Skeletal muscle satellite cell (primary cell): Measurements from ENCODE around the gene PIK3R1.

ENCODE experiments used
- H3K27me3 ChIP-seq: 2 replicates; pipeline ENCODE4 v1.7.0; 2013; ENCODE audit warnings: low read length; ENCODE audit not compliant: control insufficient read depth, insufficient read depth
- H3K36me3 ChIP-seq: 2 replicates; pipeline ENCODE4 v1.7.0; 2013; ENCODE audit warnings: mild to moderate bottlenecking, control low read depth, low read length; ENCODE audit not compliant: insufficient read depth
- H3K4me1 ChIP-seq: 2 replicates; pipeline ENCODE4 v1.7.0; 2013; ENCODE audit warnings: low read length; ENCODE audit not compliant: control insufficient read depth, insufficient read depth
- H3K4me2 ChIP-seq: 2 replicates; pipeline ENCODE4 v1.7.0; 2013; ENCODE audit warnings: mild to moderate bottlenecking, low read length
- H3K4me3 ChIP-seq: 2 replicates; pipeline ENCODE4 v1.7.0; 2013; ENCODE audit warnings: low read length
- H3K9ac ChIP-seq: 2 replicates; pipeline ENCODE4 v1.7.0; 2013; ENCODE audit warnings: mild to moderate bottlenecking, low read depth, low read length, moderate library complexity
- H3K9me3 ChIP-seq: replicated peaks from 2 replicates; pipeline ENCODE4 v1.7.0; 2013; ENCODE audit warnings: mild to moderate bottlenecking, control low read depth, low read length

The PIK3R1 gene

DNA sequence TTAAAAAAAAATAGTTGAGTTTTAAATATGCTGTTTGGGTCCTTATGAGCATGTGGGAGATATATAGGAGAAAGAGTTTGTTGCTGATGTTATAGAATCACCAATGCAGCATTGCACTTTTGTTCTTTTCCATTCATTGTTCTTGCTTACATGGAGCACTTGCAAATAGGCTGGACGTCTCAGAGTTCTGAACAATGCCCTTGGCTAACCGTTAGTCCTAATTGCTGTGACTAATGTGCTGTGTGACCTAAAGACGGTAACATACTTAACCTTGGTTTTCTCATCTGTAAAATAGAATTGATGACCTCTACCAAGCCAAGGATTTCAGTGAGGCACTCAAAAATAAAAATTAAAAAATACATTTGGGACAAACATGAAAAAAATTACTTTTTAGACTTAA, 29.8 kb downstream of the PIK3R1 start:
- no peaks in the 10 kb centered on the region for H3K36me3 ChIP-seq

DNA sequence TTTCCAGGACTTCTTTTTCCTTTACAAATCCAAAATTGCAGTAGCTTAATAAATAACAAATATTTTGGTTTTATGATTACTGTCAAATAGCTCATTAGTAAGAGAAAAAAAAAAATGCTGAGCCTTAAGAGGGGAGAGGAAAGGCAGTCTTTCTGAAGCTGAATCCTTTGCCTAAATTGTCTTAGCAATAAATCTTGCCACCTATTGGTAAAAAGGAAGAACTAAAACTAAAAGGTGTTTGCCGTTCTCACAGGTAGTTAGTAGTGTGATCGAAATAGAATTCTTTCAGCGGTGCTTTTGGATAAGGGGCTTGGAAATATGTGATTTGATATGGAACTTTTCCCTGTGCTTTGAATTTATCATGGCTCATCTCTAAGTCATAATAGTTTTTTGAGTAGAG, 31.2 kb downstream of the PIK3R1 start:
- H3K4me1 ChIP-seq, result peaks cover 41% of the 10 kb centered on the region
- H3K36me3 ChIP-seq, result no peaks in the 10 kb centered on the region
- H3K4me3 ChIP-seq, result no peak overlapping the region
- no peak overlapping the region for H3K4me2 ChIP-seq
- H3K27me3 ChIP-seq, result no peaks in the 10 kb centered on the region
- H3K9ac ChIP-seq, result no peak overlapping the region
- no peaks in the 10 kb centered on the region for H3K9me3 ChIP-seq

More for the DNA sequence above, 29.8 kb downstream of the PIK3R1 start:
- no peak overlapping the region for H3K9ac ChIP-seq
- peak overlapping the region; percentile 12 for H3K4me2 ChIP-seq
- H3K4me3 ChIP-seq, result no peak overlapping the region
- no peaks in the 10 kb centered on the region for H3K9me3 ChIP-seq
- H3K4me1 ChIP-seq, result peaks cover 34% of the 10 kb centered on the region
- H3K27me3 ChIP-seq, result no peaks in the 10 kb centered on the region

DNA sequence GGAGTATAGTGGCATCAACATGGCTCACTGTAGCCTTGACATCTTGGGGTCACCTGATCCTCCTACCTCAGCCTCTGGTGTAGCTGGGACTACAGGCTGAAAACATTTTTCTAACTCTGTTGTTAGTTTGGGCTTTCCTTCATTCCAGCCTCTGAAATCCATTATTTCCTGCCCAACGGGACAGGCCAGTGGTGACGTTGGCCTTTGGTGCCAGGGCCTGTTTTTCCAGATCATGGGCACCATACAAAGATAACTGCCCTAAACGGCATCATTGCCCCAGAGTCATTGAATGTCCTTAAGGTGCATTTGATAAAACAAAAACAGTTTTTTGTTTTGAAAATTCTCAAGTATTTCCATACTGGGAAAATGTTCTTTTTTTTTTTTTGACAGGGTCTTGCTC, 32.1 kb downstream of the PIK3R1 start:
- Histone ChIP-seq H3K9me3 (no peaks in the 10 kb centered on the region), H3K9ac (no peak overlapping the region), H3K36me3 (no peaks in the 10 kb centered on the region), H3K4me3 (no peak overlapping the region), H3K4me2 (no peak overlapping the region), H3K27me3 (no peaks in the 10 kb centered on the region), H3K4me1 (peaks cover 45% of the 10 kb centered on the region)

GRCh38 chr5:68248896-68249295, 33.3 kb downstream of the PIK3R1 start:
- Histone ChIP-seq H3K4me1 (peaks cover 42% of the 10 kb centered on the region), H3K9me3 (no peaks in the 10 kb centered on the region), H3K4me2 (no peak overlapping the region), H3K4me3 (no peak overlapping the region), H3K36me3 (no peaks in the 10 kb centered on the region), H3K27me3 (no peaks in the 10 kb centered on the region), H3K9ac (no peak overlapping the region)

DNA sequence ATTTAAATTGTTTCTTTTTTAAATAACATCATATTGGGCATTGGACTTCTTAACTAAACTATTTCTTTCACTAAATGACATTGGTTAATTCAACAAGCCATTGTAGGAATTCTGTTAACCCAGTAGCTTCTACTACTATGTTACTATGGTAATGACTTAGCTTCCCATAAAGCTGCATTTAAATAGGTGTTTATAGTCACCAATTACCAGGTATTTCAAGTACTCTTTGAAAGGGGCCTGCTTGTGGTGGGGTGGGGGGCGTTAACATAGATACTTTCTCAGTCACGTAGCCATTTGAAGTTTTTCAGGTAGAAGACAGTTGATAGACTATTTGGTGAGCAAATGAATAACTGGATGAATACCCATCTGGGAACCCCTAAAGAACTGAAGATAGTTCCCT, 34.0 kb downstream of the PIK3R1 start:
- Histone ChIP-seq H3K27me3 (no peaks in the 10 kb centered on the region), H3K4me2 (no peak overlapping the region), H3K4me3 (no peak overlapping the region), H3K4me1 (peaks cover 42% of the 10 kb centered on the region), H3K36me3 (no peaks in the 10 kb centered on the region), H3K9me3 (no peaks in the 10 kb centered on the region), H3K9ac (no peak overlapping the region)

DNA sequence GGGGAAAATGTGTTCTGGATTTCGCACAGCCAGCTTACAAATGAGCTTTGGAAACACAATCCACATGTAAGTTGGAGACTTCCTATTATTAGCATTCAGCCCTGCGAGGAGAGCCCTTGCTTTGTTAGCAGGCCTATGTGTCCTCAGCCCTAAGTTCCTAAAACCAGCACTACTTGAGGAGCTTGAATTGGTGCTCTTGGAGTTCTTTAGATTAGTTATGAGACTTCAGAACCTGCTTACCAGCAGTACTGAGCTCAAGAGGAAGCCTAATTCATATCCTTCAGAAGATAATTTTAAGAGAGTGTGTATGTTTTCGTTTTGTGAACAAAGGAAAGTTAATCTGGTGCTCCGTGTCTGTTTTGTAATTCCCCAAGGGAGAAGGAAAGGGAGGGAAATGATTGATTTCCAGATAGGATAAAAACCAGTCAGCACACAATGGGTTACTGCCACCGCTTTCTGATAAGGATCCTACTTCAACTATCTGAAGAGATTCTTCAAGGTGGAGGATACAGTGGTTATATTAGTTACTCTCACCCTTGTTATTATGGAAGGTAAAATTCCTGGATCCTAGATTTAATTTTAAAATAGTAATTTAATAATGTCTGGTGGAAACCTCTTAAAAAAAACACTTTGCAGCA, 35.2 kb downstream of the PIK3R1 start:
- H3K9me3 ChIP-seq, result no peaks in the 10 kb centered on the region
- no peaks in the 10 kb centered on the region for H3K27me3 ChIP-seq
- no peak overlapping the region for H3K9ac ChIP-seq
- peaks cover 38% of the 10 kb centered on the region for H3K4me1 ChIP-seq
- H3K4me3 ChIP-seq, result no peak overlapping the region
- H3K4me2 ChIP-seq, result peak overlapping the region; percentile 13
- H3K36me3 ChIP-seq, result no peaks in the 10 kb centered on the region

DNA sequence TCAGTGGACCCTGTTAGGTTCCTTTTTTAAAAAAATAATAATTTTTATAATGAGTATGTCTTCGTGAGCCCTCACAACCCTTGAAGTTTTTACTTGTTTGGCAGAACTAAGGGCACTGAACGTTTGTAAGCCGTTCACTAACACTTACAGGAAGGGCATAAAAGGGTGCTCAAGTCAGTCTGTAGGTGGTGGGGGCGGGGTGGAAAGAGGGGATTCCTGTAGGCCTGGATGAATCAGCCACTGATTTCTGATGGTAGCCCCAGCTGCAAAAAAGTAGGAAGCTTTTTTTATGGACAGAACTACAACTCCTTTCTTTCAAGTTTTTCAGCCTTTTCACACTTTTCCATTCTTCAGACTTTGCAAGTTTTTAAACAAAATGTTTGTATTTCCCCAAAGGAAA, 35.8 kb downstream of the PIK3R1 start:
- no peak overlapping the region for H3K9ac ChIP-seq

GRCh38 chr5:68251804-68252522, 36.4 kb downstream of the PIK3R1 start:
- Histone ChIP-seq H3K27me3 (no peaks in the 10 kb centered on the region), H3K9me3 (no peaks in the 10 kb centered on the region), H3K9ac (peak overlapping the region; percentile 7), H3K36me3 (no peaks in the 10 kb centered on the region), H3K4me1 (peaks cover 35% of the 10 kb centered on the region), H3K4me3 (no peak overlapping the region), H3K4me2 (peak overlapping the region; percentile 50)

More for the DNA sequence above, 35.8 kb downstream of the PIK3R1 start:
- Histone ChIP-seq H3K4me2 (peak overlapping the region; percentile 50), H3K36me3 (no peaks in the 10 kb centered on the region), H3K4me3 (no peak overlapping the region), H3K4me1 (peaks cover 35% of the 10 kb centered on the region), H3K9me3 (no peaks in the 10 kb centered on the region), H3K27me3 (no peaks in the 10 kb centered on the region)

DNA sequence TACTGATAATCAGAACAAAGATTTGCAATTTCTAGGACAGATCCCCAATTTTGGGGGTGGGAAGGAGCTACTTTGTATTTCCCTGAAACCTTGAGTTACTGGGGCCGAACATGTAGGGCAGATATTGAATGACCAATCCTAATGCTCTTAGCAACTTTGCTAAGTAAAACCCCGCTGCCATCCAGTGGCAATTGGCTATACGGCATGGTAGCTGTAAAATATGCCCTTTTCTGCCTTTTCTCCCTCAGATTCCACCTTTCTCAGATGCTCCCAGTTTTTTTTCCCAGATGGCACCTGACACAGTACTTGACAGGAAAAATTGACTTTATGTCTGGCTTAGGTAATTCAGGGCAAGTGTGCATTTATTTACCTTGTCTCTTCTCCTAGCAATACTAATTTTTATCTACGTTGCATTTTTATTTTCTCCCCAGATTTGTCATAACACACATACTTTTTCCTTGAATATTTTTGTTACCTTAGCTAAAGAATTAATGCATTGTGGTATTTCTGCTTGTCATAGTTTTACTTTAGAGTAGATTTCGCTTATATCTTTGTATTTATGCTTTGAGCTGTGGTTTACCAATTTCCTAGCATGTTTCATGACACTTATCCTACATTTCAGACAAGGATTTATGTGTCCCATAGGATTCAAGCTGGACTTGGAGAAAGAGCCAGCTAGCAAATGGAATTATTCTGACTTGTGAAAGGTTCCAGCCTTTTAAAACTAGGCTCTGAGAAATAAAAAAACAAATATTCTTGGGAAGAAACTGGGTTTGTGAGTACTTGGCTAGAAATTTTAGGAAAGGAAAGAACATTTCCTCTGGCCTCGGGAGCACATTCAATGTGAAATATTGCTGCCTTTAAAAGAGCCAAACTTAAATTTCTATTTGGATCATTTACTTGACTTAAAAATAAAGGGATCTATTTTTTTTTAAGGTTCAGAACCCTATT, 37.4 kb downstream of the PIK3R1 start:
- no peaks in the 10 kb centered on the region for H3K36me3 ChIP-seq
- H3K9ac ChIP-seq, result peak overlapping the region; percentile 7
- H3K4me2 ChIP-seq, result peak overlapping the region; percentile 50
- H3K27me3 ChIP-seq, result no peaks in the 10 kb centered on the region
- peaks cover 35% of the 10 kb centered on the region for H3K4me1 ChIP-seq
- H3K4me3 ChIP-seq, result no peak overlapping the region
- H3K9me3 ChIP-seq, result no peaks in the 10 kb centered on the region

GRCh38 chr5:68253624-68254585, 38.3 kb downstream of the PIK3R1 start:
- Histone ChIP-seq H3K9ac (no peak overlapping the region), H3K36me3 (no peaks in the 10 kb centered on the region), H3K4me3 (no peak overlapping the region), H3K4me1 (peaks cover 30% of the 10 kb centered on the region), H3K9me3 (no peaks in the 10 kb centered on the region), H3K27me3 (no peaks in the 10 kb centered on the region), H3K4me2 (no peak overlapping the region)
